IPS-NIHi11 (cell line): ENCODE measurements around the gene FOSL1.
A peak's percentile ranks its signal among the peaks of the same experiment; 100 is the strongest.

Experiments
- DNase-seq: peaks from one replicate; pipeline ENCODE4 v3.0.0; 2012; ENCODE audit warnings: mixed read lengths, low spot score

FOSL1 gene

DNA sequence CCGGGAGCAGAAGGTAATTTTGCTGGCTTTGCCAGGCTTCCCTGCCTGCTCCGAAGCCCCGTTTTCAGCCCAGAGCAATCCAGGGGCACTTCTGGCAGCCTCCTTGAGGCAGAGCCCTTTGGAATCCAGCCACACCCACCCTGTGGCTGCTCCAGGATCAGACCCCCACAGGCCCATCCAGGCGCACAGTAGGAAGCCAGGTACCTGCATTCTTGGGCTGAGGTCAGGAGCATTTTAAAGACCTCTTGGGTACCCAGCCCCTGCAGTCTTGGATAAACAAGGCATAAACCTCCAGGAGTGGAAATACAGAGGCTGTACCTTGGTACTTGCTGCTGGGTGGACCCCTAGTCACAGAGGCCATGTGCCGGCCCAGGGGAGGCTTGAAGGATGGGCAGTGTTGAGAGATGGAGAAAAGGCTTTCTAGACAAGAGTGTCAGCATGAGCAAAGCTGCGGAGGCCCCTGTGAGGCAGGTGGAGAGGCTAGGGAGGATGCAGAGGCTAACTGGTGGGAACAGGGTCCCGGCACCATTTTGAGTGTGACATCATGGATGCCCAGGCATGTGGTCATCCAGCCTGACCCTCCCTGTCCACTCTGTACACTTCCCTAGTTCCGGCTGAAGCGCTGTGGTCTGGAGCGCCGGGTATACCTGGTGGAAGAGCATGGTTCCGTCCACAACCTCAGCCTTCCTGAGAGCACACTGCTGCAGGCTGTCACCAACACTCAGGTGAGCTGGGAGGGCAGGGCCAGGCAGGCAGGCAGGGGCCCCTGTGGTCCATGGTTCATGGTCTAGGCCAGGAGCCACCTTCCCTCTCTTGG lies 36.1 kb downstream of the FOSL1 start:
- DNase-seq, result no peak

- no peak for DNase-seq
Observed at GRCh38 chr11:65862941-65863888, 37.0 kb downstream of the FOSL1 start.

- DNase-seq, result no peak
Observed at GRCh38 chr11:65862191-65862735, 37.9 kb downstream of the FOSL1 start.

DNA sequence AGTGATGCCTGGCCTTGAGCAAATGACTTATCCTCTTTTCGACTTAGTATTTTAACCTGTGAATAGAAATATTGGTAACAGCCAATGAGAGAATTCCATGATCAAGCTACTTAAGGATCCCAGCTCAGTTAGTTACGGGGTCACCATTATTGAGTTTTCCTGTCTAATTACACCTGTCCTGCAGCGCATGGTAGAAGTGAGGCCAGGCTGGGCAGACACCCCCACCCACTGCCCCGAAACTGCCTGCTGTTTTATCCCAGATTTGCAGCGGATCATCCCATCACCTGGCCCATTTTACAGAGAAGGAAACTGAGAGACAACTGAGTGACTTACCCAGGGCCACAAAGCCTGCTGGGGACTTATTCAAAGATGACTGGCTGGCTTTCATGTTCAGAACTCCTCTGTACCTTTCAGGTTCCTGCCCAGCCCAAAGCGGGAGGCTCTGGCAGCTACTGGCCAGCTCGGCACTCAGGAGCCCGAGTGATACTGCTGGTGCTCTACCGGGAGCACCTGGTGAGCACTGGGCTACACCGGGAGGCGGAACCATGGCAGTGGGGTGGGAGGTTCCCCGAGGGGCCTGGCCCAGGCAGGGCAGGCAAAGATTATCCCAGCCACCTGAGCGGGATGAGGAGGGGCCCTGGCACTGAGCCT lies 38.5 kb downstream of the FOSL1 start:
- DNase-seq, result no peak

GRCh38 chr11:65861165-65861505 lies 39.1 kb downstream of the FOSL1 start:
- DNase-seq, result no peak

GRCh38 chr11:65860278-65861164 lies 39.7 kb downstream of the FOSL1 start, which contains the start of gene MUS81:
Gene MUS81, plus strand, starts transcription at chr11:65860433. Its CDS starts 321 bp downstream, at chr11:65860754.
- DNase-seq, result peak; percentile 88

- no peak for DNase-seq
Observed at GRCh38 chr11:65859812-65860277, 40.3 kb downstream of the FOSL1 start.

DNA sequence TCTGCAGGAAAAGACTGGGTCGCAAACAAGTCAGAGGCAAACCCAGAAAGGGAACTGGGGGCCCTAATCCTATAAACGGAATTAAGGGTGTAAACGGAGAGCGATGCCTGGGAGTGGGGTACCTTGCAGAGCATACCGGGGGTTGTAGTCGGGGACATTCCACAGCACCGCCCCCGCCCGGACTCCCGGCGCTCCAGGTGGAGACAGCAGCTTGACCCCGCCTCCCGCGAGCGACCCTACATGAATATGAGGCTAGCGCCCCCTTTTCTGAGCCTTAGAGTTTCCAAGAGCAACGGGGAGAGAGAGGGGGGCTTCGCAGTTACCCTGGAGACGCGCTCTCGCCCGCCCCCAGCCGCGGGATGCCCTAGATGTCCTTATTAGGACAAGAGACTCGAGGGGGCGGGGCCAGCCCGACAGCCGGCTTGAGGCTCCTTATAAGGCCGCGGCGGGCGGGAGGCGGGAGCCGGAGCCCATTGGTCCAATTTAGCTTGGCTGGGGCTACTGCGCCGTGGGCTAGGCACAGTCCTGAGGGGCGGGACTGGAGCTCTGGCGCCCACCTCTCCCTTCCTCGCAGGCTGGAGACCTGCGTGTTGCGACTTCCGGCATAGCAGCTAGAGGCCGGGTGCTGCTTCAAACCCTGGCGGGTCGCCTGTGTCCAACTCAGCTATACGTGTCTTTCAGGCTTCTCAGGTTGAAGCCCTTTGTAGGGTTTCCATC lies 40.9 kb downstream of the FOSL1 start:
- peak; percentile 87 for DNase-seq

DNA sequence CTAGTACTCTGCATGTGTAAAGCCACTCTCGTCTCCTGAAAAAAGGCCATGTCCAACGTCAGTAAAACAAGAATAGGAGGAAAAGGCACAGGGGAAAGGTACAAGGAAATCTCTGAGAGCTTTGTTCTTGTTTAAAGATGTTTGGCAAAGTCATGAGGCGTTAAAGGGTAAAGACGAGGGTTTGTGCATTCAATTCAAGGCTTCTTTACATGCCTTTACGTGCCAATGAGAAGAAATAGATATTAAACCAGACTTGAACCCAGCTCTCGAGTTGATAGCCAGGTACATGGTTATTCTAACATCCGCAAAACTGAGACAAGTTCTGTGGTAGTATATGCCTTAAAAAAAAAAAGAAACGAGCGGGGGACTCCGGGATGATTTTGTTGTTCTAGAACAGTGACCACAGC lies 41.5 kb downstream of the FOSL1 start:
- no peak for DNase-seq

GRCh38 chr11:65857853-65858680 lies 42.1 kb downstream of the FOSL1 start, which contains the start of gene CFL1:
Gene CFL1, minus strand, starts transcription at chr11:65858180. Its CDS starts 81 bp downstream, at chr11:65858099.
- DNase-seq, result peak; percentile 79

DNA sequence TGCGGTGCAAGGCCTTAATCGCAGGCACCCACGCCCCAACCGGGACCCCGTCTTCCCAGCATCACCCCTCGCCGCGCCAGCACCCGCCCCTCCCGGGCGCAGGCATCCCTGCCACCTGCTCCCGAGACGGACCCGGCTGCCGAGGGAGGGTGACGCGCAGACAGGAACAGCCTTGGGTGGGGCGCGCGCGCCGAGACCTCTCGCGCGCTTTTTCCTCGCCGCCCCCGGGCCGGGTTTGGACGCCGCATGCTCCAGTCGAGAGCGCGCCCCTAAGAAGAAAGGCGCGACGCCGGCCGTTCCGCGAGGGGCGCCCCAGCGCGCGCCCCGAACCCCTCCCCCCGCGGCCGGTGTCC lies 42.7 kb downstream of the FOSL1 start:
- no peak for DNase-seq

DNA sequence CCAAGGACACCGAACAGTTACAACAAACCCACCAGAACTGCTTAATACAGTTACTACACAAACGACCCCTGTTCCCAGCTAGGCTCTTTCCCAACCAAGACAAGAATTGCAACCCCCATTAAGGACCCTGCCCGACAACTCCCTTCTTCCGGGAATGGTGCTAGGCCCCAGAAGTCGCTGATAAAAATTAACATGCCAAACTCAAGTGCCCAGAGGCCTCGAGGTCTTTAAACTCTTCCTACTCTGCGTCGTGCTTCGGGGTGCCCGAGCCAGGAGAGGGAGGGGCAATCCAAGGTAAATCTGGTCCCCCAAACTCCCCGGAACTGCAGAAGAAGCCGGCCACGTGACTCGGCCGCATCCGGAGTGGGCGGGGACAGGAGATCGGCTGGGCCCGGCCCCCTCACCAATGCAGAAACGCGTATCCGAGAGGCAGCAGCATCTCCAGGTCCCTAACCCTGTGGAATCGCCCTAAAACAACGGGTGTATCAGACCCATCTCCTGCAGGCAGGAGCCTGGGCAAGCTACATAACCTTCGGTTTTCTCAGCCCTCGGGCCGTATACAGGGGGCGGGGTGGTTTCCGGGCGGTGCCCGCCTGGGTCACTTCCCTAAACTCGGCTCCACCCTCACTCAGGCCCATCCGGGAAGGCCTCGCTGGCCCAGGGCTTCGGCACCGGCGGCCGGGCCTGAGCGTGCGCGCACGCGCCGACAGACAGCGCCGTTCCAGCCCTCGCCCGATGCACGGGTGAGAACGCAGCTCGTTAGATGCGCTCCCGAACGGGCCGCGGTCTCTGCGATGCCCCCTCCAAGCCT lies 43.3 kb downstream of the FOSL1 start:
- DNase-seq, result no peak

DNA sequence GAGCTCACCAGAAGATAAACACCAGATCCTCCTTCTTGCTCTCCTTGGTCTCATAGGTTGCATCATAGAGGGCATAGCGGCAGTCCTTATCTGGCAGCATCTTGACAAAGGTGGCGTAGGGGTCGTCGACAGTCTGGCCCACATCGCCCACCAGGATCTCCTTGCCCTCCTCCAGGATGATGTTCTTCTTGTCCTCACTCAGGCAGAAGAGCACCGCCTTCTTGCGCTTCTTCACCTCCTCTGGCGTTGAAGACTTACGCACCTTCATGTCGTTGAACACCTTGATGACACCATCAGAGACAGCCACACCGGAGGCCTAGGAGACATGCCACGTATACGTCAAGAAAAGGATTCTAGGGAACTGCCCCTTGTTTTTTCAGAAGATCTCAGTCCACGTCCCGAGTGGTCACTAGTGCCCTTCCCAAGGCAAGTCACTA lies 44.2 kb downstream of the FOSL1 start:
- no peak for DNase-seq

DNA sequence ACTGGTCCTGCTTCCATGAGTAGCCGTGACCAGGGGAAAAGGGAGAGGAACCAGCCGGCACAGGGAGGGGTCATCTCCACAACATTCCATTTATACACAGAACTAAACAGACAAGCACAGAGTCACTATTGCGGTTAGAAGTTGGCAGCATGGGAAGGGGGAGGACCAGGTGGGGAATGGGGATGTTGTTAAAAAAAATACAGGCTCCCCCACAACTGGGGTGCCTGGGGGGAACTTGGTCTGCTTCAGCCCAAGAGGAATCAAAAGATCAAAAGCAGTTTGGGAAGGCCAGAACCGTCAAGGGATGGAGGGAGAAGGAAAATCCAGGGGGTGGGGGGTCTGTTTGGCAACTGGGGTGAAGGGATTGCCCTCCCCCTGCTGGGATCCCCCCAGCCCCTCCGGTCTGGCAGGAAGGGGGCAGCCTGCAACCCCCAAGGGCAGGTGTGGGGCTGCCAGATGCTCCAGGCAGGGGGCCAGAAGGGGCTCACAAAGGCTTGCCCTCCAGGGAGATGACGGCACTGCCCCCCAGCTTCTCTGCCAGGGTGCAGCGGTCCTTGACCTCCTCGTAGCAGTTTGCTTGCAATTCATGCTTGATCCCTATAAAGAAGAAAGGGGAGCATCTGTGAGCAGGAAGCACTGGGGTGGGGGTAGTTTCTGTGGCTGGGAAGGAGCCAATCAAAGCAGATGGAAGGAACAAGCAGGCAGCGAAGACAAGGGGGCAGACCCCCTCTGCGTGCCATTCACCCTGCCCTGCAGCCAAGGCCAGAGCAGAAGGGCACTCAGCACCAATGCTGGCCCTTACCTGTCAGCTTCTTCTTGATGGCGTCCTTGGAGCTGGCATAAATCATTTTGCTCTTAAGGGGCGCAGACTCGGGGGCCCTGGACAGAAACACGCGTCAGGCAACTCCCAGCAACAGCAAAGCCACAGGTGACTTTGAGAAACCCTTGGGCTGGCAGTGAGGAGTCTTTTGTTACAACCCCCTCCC lies 45.0 kb downstream of the FOSL1 start:
- DNase-seq, result no peak

- no peak for DNase-seq
Observed at GRCh38 chr11:65854161-65854592, 46.0 kb downstream of the FOSL1 start.

- DNase-seq, result no peak
Observed at GRCh38 chr11:65853246-65853979, 46.8 kb downstream of the FOSL1 start.
